ENCODE results near the gene CCDC187. TPM values are rescaled to one million over a fixed set of nuclear protein-coding genes. Genes with fewer than 3 reads are reported as not detected.

The CCDC187 gene
- total and polyA plus RNA-seq, 2 of the 13 experiments (the other 11 are each of a cell fraction or from before 2014, with no cell fraction given), result 0.03 to 0.13 TPM

- in situ Hi-C loops (cut with HindIII; ENCODE audit: extremely low pct_ligation_motif_present, low pct_unique_long_range_greater_than_20kb) (loop anchor here (25.0 kb wide), 1 partner anchor 264 kb away; no protein-coding TSS in a partner anchor), intact Hi-C loops (cut with micrococcal nuclease; ENCODE audit: unreplicated experiment) (no loop called here)
- Histone ChIP-seq H3K4me3 (replicated peaks in 1 of 3; ENCODE audit: insufficient read depth in 1 of 3, low read depth in 2 of 3, low read length in 3 of 3) (peak overlapping the region in 1 of 3 experiments; percentile 40; a peak in 1 of 6 replicates), H3K27me3 (ENCODE audit: control insufficient read depth in 1 of 2, insufficient read depth in 2 of 2, low read length in 2 of 2) (peaks cover 16 to 88% of the 10 kb centered on the region in 2 experiments), H3K79me2 (ENCODE audit: insufficient read depth, low read length) (no peaks in the 10 kb centered on the region), H3K9ac (ENCODE audit: insufficient read depth, low read depth, low read length) (no peak overlapping the region), H3K4me1 (ENCODE audit: insufficient read depth, low read length) (peaks cover 42% of the 10 kb centered on the region), H3K36me3 (replicated peaks in 1 of 2; ENCODE audit: control insufficient read depth in 1 of 2, insufficient read depth in 2 of 2, low read length in 2 of 2) (no peaks in the 10 kb centered on the region), H3K4me2 (ENCODE audit: low read depth, low read length) (peak overlapping the region; percentile 43), H2AFZ (ENCODE audit: low read length) (no peak overlapping the region), H4K20me1 (ENCODE audit: insufficient read depth, low read length) (no peaks in the 10 kb centered on the region), H3K27ac (ENCODE audit: extremely low read length, insufficient read depth, low read length) (no peak overlapping the region), H3K9me3 (ENCODE audit: low read length) (no peaks in the 10 kb centered on the region)
- WGBS (ENCODE audit: low lambda C conversion rate), result 73% methylated on average over 19 of the region's 50 CpGs
- ChIA-PET CTCF (ENCODE audit: low intra/inter-chr PET ratio, low total read pairs) (no interaction called here), POLR2A (interaction anchor here (1.1 kb wide), 1 partner anchor 82 kb away, joined by 3 read pairs; no protein-coding TSS in a partner anchor)
- BruUV-seq (replicated peaks), result no TSS peak
- FAIRE-seq (no peak), DNase-seq (ENCODE audit: low spot score) (peak; percentile 18), ATAC-seq (peak; percentile 18; the same call in 2 of the 3 replicates)
- TF ChIP-seq ZBTB33 (CRISPR knock-in tag; IDR thresholded peaks at IDR 0.05) (no peak), KAT8 (CRISPR knock-in tag; IDR thresholded peaks at IDR 0.05) (no peak), ZFX (CRISPR knock-in tag; IDR thresholded peaks at IDR 0.05; ENCODE audit: low read depth) (peak; percentile 42; the same call in 1 of the 2 replicates), HOXA3 (CRISPR knock-in tag; IDR thresholded peaks at IDR 0.05) (peak; percentile 62; the same call in 1 of the 2 replicates), ZNF264 (CRISPR knock-in tag; IDR thresholded peaks at IDR 0.05) (0 out of 2 replicates have a peak, but pooled peaks have one; percentile 38), HIC2 (CRISPR knock-in tag; IDR thresholded peaks at IDR 0.05; ENCODE audit: low read depth) (peak; percentile 47; the same call in 1 of the 2 replicates), NFKB2 (CRISPR knock-in tag; IDR thresholded peaks at IDR 0.05; ENCODE audit: borderline replicate concordance) (peak; percentile 31; the same call in 1 of the 2 replicates), MEF2D (CRISPR knock-in tag; IDR thresholded peaks at IDR 0.05) (0 out of 2 replicates have a peak, but pooled peaks have one; percentile 35), TFAP4 (IDR thresholded peaks at IDR 0.05; ENCODE audit: borderline replicate concordance, low read depth) (peak; percentile 51; the same call in 1 of the 2 replicates), ZNF629 (CRISPR knock-in tag; conservative IDR thresholded peaks at IDR 0.05) (0 out of 2 replicates have a peak, but pooled peaks have one; percentile 20), TEAD3 (CRISPR knock-in tag; optimal IDR thresholded peaks at IDR 0.05; ENCODE audit: borderline replicate concordance) (peak; percentile 13), ZNF713 (CRISPR knock-in tag; IDR thresholded peaks at IDR 0.05) (0 out of 2 replicates have a peak, but pooled peaks have one; percentile 24), MAX (IDR thresholded peaks at IDR 0.05) (peak; percentile 53; the same call in 1 of the 2 replicates), BRCA1 (CRISPR knock-in tag; IDR thresholded peaks at IDR 0.05) (0 out of 2 replicates have a peak, but pooled peaks have one; percentile 35), RARA (CRISPR knock-in tag; IDR thresholded peaks at IDR 0.05) (peak; percentile 31; the same call in 1 of the 2 replicates), HNF4A (CRISPR knock-in tag; IDR thresholded peaks at IDR 0.05) (peak; percentile 56), ZBTB21 (CRISPR knock-in tag; IDR thresholded peaks at IDR 0.05) (no peak), NR2F6 (IDR thresholded peaks at IDR 0.05) (no peak), NR2F6 (CRISPR knock-in tag; IDR thresholded peaks at IDR 0.05) (peak; percentile 49; the same call in 1 of the 2 replicates)
These were observed 52.4 kb downstream of the CCDC187 start for GRCh38 chr9:136251264-136252115.
